Hypothalamus (tissue), 51 donors: Measurements from ENCODE around the gene SDHB.

Experiments
- DNase-seq, 51 donors: peaks; one replicate each; lab custom pipeline; 2025; lab: John Stamatoyannopoulos, UW

The SDHB gene

DNA sequence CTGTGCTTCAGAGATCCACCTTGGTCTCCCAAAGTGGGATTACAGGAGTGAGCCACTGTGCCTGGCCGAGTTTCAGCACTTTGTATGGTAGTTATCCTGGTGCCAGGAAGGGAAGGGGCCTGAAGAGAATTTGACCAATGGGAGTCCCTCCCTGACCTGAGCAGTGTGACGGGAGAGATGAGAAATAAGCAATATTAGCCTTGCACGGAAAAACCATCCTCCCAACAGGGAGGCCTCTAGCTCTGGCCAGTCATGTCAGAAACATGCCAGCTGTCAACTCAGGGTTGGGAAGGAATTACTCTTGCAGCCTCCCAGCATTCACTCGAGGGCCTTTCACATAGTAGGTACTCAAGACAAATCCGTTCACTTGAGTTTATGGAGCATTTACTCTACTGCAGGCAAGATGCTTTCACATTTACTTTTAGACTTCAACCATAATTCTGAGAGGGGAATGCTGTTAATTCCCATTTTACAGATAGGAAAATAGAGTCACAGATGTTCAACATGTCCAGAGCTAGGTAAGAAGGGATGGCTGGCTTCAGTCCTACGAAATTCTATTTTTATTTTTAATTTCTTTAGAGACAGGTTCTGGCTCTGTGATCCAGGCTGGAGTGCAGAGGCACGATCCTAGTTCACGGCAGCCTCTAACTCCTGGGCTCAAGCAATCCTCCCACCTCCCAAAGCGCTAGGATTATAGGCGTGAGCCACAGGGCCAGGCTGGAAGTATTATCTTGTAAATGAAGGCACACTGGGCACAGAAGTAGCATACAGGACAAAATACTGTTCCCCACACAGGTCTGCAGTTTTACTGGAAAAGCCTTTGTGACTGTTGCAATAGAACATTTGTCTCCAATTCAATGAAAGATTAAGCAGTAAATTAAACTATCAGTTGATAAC lies 38.9 kb downstream of the SDHB start:
- no peak for DNase-seq

DNA sequence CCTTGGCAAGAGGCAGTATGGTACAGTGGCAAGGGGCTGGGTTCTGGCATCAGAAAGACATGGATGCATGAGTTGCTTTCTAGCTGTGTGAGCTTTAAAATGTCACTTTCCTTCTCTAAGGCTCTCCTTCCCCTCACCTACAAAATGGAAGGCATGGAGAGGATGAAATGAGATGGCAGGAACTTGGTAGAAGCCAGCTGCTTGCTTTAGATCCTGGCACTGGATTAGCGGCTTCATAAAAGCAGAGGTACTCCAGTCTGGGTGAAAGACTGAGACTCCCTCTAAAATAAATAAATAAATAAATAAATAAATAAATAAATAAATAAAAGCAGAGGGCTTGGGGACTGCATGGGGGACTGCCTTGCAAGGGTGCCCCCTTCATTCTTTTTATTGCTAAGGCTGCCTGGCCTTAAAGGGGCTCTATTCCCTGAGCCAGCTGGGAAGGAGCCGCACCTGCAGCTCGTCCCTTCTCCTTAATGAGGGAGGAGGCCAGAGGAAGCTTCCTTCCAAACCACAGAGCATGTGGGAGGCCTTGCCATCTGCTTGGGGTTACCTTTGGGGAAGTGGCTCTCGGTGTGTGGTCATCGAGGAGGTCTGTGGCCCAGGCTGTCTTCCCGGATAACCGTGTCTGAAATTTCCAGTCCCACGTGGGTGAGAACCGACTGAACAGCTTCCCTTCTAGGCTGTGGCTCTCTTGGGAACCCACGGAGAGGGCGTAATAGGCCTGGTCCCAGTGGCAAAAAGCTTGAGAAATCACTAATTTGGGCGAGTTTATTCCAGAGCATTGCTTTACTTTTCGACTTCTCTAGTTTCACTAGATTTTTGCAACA lies 40.1 kb downstream of the SDHB start:
- DNase-seq: peak in 3 of 51 donors; percentile 6 to 34 (median 14)

DNA sequence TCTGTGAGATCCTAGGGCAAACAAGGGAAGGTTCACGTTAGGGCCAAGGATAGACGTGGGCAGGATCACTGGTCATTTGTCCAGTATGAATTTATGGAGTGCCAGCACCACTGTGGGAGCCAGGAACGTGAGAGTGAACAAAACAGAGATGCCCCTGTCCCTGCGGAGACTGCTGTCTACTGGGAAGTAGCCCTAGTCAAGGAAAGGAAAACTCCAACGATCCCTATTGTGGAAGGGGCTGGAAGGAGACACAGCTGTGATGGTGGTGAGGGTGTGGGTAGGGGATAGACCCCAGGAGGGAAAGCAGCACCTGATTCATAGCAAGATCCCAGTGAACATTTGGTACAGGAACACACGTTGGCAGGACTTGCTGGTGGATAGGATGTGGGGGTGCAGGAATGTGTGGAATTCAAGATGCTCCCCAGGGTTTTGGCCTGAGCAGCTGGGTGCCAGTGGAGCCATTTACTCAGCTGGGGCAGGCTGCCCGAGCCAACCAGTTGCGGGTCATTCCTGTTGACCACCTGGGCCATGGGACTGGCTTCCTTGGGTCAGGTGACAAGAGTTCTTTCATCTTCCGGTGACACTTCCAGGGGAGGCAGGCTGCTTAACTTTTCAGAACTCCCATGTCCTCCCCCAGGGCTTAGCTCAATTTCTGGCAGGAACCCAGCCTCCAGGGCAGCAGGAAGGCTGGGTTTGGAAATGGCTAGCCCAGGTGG lies 40.9 kb downstream of the SDHB start:
- DNase-seq: no peak

DNA sequence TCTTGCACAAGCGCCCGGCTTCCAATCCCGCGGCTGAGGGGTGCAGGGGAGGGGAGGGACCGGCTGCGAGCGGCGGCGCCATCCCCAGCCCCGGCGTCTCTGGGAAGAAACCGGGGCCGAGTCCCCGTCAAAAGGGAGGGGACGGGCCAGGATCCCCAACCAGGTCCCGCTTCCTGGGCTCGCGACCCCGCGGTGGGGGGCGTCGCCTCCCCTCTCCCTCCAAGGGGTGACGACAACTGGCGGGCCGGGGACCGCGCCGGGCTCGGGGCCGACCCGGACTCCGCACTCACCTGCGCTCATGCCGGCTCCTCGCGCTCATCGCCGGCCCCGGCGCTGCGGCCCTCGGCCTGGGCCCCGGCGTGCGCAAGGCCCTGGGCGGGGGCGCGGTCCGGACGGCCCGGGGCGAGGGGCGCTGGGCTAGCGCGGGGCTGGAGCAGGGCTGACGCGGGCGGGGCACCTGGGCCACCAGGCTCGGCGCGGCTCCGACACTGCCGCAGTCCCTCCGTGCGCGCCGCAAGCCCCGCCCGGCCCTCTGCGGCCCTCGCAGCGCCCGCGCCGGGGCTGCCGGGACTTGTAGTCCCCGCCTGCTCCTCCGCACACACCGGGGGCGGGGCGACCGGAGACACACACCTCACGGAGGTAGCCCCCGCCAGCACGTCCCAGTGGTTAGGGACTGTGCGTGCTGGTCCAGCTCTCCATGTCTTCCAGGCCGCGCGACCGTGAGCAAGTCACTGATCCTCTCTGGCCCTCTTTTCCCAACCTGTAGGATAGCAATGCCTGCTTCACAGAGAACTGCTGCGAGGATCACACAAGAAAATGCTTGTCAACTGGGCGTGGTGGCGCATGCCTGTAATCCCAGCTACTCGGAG lies 42.2 kb downstream of the SDHB start, which contains the start of gene ATP13A2:
Gene ATP13A2, minus strand, starts transcription at position 490 of the 869 bp plus-strand sequence. Its CDS starts 190 bp downstream, at position 300.
- peak in 50 of 51 donors; percentile 6 to 92 (median 62) for DNase-seq

DNA sequence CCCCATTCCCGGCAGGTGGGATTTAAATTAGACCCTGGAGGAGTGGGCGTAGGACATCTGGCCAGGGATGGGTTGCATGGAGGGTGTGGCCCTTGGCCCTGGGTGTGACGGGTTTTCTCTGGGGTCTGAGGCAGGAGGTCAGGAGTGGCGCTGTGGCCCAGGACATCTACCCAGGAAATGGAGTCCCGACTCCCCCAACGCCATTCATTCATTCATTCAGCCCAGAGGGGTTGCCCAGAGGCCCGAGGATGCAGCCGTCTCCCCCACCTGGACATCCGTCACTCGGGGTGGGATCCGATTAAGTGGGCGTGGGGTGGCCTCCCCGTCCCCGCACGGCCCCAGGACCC lies 42.8 kb downstream of the SDHB start:
- DNase-seq: peak in 2 of 51 donors; percentile 25 to 32

DNA sequence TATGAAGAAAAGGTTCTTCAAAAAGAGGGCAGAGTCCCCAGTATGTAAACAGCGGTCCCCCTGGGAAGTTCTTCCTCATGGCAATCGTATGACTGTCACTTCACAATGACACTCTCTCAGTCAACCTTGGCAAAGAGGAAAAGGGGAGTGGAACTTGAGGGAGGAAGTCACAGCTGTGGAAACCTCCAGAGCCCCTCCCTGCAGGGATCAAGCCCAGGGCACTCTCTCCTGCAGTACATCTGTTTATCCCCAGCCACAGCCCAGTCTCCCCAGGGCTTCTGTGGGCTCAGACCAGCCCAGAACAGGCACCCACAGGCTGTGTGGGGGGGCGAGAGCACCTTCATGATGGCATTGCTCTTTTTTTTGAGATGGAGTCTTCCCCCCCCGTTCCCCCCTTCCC lies 44.1 kb downstream of the SDHB start:
- DNase-seq: no peak

DNA sequence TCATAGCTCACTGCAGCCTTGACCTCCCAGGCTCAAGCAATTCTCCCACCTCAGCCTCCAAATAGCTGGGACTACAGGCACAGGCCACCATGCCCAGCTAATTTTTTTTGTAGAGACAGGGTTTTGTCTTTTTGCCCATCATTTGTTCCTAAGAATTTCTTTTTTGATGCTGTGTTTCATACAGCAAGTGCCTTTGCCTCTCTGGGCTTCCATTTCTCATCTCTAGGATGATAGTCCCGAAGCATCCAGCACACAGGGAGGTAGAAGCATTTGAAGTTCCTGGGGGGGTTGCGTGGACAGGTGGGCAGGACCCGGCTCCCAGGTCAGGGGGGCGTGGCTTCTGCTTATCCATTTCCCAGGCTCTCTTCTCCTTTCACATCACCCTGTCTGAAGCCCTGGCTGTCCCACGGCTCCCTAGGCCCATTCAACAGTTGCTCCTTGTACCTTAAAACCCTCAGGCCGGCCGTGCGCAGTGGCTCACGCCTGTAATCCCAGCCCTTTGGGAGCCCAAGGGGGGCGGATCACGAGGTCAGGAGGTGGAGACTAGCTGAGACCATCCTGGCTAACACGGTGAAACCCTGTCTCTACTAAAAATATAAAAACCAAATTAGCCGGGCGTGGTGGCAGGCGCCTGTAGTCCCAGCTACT lies 45.5 kb downstream of the SDHB start:
- no peak for DNase-seq

DNA sequence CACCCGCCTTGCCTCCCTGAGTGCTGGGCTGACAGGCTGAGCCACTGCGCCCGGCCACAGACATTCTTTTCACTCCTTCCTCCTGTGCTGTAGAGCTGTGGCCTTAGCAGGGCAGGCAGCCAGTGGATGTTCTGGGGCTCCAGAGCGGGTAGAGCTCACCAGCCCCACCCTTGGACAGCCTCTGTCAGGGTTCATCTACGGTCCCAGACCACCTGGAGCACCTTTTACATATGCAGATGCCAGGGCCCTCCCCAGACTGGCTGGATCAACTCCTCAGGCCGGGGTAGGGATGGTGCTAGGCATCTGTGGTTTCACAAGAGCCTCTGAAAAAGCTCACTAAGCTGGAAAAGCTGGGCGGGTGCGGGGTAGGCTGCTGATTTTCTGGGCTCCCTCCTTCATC lies 46.7 kb downstream of the SDHB start:
- DNase-seq: no peak

DNA sequence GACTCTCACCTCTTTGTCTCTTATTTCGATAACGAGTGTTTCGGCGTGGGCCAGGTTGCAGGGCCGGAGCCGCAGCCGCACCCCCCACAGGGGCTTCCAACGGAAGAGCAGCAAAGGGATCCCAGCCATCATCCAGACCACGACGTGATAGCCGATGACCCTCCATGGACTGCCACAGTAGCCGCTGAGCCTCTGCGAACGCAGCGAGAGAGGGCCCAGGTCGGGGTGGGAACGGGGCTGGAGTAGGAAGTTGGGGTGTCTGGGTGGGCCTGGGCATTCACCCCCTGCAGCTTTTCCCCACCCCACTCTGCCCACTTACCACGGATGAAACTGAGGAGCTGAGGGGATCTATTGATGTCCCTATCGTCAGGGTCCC lies 48.5 kb downstream of the SDHB start:
- DNase-seq: no peak

DNA sequence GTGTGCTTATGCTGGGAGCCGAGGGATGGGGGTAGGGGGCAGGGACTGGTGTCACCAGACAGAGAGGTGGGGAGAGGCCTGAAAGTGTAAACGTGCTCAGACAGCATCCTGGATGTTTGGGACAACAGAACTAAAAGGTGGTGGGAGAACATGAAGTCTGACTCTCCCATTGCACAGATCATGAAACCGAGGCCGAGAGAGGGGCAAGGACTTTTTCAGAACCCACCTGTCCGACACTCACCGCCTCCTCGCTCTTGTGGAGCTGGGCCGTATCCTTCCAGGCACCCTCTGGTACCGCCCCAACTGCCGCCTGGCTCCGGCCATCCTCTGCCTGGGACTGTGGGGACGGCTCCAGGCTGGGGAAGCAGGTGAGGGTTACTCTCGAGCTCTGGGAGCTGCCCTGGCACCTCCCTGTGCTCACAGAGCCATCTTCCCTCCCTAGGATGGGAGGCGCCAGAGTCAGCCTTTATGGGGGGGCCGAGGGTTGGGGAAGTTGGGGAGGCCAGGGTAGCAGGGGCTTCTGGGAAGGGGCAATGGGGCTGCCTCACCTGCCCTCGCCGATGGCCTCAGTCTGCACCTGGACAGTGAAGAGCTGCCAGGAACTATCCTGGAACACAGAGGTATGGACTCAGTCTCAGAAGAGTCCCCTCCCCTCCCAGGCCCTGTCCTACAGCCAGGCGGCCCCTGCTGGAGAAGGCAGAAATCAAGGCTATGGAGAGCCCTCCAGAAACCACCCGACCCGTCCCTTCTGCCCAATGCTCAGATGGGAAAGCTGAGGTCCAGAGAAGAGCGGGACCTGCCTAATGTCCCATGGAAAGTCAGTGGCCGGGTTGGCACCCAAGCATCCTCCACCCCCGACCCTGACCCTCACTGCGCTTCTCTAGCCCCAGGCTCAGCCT lies 49.1 kb downstream of the SDHB start:
- no peak for DNase-seq

DNA sequence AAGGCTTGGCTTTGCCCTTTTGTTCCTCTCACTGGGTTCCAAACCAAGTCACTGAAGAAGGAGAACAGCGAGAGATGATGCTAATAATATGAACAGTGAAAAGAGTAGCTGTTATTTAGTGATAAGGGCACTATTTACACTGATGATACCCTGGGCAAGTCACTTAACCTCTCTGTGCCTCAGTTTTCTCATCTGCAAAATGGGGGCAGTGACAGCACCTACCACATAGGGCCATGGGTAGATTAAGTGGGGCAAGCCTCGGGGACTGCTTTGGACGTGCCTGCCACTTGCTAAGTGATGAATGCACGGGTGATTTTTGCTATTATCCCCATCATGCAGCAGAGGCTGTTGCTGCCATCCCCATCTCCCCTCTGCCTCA lies 51.3 kb downstream of the SDHB start:
- no peak for DNase-seq

DNA sequence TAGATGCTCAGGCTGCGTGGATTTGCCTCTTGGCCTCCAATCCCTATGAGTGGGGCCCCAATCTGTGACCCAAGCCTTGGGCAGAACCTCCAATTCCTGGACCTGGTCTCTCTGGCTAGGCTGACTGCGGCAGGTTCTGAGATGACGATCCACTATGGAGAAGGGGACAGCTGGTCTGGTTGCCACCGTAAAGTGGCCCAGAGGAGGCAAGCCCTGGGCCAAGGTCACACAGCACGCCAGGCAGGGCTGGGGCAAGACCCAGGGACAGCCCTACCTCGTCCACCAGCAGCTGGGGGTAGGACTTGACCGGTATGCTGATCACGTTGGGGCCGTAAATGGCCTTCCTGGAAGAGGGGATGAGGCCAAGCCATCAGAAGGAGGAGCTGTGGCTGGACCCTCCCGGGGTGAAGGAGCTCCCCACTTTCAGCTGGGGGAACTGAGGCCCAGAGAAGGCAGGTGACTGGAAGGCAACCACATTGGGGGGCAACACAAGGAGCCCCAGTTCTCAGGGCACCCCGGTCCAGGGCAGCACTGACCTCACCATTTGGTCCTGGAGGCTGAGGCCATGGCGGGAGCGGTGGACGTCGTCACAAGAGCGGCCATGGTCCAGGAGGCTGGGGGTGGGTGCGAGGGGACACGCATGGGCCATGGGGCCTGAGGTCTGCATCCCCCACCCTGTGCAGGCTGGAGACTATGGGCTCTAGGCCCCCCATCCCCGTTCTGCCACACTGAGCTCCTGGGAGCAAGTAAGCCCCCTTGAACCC lies 51.9 kb downstream of the SDHB start:
- no peak for DNase-seq

DNA sequence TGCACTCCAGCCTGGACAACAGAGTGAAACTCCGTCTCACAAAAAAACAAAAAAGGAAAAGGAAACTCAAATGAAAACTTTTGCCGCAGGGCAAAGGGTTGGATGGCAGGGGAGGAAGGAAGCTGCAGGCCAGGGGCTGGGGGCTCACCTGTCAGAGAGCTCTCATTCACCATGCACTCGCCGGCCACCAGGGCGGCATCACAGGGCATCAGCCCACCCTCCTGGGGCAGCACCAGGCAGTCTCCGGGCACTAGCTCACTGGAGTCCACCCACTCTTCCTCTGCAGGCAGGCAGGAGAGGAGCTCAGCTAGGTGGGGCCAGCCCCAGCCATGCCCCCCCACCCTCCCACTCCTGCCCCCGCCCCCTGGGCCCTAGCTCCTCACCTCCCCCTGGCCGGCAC lies 54.0 kb downstream of the SDHB start:
- no peak for DNase-seq

DNA sequence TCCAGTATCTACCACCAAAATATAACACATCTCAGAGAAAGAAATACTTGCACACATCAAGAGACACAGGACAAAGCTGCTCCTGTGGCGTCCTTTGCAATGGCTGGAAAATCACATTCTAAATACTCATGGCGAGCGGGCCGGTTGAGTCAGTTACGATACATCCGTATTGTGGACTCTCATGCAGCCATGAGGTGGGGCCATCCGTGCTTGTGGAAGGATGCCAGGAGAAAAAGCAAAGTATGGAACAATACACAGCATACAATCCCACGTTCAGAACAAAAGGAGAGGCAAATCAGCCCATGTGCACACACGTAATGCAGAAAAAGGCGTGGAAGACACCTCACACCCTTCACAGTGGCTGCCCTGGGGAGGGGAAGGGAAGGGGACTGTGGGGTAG lies 55.2 kb downstream of the SDHB start:
- no peak for DNase-seq

DNA sequence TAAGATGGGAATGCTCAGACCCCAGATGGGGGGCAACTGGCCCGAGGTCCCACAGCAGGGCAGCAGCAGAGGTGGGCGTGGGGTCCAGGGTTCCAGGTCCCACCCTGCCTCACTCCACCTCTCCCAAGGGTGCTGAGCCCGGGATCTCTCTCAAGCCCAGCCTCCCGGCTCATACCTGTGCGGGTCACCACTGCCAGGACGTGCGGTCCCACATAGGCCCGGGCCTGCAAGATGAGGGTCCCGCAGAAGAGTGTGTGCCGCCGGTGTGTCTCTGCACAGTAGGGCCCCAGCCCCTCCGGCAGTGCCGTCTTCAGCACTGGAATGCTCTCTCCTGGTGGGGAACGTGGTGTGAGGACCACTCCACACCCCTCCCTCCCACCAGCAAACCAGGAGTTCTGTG lies 57.0 kb downstream of the SDHB start:
- DNase-seq: no peak

DNA sequence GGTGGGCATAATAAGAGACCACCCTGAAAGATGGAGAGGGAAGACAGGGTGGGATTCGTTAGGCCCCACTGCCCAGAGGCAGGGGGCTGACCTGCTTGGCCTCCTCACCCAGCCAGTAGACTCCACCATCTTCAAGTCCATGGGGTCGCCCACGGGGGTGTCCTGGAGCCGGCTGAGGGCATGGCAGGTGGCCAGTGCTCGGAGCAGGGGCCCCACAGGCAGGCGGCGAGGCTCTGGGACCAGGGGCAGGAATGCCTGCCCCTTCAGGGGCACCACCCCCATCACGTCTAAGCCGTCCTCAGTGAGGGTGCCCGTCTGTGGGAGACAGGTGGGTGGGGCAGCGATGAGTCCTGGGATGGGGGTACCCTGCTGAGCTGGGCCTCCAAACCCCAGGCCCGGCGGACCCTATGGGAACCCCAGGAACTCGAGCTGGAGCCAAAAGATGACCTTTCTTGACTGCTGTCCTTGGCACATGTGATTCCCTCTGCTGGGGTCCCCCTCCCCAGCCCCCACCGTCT lies 60.3 kb downstream of the SDHB start:
- no peak for DNase-seq

DNA sequence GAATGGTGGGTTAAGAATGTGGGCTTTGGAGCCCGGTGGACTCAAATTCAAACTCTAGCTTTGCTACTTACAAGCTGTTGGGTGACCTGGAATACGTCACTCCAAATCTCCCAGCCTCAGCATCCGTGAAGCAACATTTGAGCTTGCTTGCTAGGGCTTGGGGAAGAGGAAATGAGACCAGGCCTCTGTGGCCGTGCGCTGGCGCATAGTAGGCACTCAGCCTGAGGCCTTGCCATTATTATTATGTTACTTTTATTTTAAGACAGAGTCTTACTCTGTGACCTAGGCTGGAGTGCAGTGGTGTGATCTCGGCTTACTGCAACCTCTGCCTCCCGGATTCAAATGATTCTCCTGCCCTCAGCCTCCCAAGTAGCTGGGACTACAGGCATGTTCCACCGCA lies 61.2 kb downstream of the SDHB start:
- no peak for DNase-seq

DNA sequence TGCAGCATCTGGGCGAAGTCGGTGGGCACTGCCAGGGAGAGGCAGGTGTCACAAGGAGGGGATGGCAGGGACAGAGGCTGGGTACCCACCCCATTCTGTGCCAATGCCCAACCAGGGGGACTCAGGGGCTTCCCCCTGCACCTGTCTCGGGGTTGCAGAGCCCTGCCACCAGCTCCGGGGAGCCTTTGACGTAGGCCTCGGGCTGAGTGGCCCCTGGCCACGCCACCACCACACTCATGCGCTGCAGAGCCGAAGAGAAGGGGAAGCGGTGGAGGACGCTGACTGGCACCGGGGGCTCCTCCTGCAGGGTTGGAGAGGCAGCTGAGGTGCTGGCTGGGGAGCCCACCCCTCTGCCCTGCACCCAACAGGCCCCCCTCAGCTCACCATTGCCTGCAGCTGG lies 61.7 kb downstream of the SDHB start:
- no peak for DNase-seq
